Astrocyte of the spinal cord (primary cell): ENCODE data around the gene FN1.

Experiments
- DNase-seq: peaks from one replicate; pipeline ENCODE4 v3.0.0; 2011; ENCODE audit warnings: low read depth, low spot score
- H3K4me3 ChIP-seq: 2 replicates; pipeline ENCODE4 v1.5.1; 2011; ENCODE audit warnings: low read depth, mild to moderate bottlenecking, low read length, moderate library complexity
- in situ Hi-C: cut with HindIII; loops from 2 replicates; pipeline ENCODE4 v1.10.0; 2017; ENCODE audit warnings: low sequenced_read_pairs
- TF ChIP-seq, protein P1 (sequence below): IDR thresholded peaks from 2 replicates; pipeline ENCODE4 v1.5.1; 2012; ENCODE audit warnings: low read depth, mild to moderate bottlenecking, low read length, inconsistent platforms

The FN1 gene

DNA sequence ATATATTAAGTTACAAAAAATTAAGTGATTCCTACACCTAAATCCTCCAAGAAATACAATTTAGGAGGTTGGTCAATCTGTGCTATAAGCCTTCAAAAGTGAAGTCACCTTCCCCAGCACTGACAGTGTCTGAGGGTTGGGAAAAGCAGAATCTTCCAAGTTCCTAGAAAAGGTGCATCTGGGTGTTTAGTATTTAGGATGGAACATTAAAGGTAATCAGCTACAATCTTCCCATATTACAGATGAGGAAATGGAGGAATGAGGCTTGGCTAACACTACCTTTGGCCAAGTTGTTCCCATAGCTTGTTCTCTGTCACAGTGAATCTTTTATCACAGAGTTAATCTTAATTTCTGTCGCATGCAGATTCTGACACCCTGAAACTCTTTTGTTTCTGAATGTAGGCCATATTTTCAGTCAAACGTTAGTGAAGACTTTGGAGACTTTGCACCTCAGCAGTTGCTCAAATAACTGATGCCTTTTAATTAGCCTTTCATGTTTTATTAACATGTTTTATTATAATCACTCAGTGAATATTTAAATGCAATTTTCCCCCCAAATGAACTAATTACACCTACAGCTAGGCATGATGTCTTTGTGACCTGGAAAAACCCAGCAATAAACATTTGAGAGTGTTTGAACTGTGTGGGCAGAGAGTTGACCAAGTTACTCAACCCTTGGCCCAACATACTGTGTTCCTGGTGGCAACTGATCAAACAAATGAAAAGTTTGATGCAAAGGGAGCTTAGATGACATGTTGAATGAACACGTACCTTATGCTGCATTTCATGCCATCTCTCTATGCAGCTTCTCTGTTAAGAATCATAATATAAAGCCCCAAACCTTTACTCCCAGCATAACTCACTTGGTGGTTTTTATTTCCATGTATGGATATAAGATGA is 17.6 kb downstream of the FN1 start:
- TF ChIP-seq, protein P1, sequence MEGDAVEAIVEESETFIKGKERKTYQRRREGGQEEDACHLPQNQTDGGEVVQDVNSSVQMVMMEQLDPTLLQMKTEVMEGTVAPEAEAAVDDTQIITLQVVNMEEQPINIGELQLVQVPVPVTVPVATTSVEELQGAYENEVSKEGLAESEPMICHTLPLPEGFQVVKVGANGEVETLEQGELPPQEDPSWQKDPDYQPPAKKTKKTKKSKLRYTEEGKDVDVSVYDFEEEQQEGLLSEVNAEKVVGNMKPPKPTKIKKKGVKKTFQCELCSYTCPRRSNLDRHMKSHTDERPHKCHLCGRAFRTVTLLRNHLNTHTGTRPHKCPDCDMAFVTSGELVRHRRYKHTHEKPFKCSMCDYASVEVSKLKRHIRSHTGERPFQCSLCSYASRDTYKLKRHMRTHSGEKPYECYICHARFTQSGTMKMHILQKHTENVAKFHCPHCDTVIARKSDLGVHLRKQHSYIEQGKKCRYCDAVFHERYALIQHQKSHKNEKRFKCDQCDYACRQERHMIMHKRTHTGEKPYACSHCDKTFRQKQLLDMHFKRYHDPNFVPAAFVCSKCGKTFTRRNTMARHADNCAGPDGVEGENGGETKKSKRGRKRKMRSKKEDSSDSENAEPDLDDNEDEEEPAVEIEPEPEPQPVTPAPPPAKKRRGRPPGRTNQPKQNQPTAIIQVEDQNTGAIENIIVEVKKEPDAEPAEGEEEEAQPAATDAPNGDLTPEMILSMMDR = no peak
- no peak overlapping the region for H3K4me3 ChIP-seq
- in situ Hi-C loops = no loop called here
- no peak for DNase-seq

DNA sequence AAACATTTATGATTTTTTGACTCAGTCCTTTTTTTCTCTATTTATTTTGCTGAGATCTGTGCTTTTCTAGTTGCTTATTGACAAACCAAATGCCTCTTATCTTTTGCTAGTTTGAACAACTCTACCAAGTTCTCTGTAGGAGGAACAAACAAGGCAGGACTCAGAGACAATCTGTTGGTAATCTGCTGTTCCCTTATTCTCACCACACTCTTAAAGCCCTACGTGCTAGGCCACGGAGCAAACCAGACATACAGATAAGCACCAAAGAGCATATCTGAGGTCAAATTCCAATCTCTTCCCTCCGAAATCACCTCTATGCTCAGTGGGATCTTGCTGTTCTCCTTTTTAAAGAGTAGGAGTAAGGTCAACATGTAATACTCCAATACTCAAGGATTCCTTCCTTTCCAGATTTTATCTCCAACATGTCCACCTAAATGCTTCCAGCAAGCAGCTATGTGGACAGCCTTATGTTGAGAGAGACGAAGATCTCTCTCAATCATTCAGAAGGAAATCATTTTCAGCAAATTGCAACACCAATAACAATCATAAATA is 18.4 kb downstream of the FN1 start:
- in situ Hi-C loops = no loop called here
- TF ChIP-seq, protein P1 = no peak
- H3K4me3 ChIP-seq = no peak overlapping the region
- DNase-seq = no peak

DNA sequence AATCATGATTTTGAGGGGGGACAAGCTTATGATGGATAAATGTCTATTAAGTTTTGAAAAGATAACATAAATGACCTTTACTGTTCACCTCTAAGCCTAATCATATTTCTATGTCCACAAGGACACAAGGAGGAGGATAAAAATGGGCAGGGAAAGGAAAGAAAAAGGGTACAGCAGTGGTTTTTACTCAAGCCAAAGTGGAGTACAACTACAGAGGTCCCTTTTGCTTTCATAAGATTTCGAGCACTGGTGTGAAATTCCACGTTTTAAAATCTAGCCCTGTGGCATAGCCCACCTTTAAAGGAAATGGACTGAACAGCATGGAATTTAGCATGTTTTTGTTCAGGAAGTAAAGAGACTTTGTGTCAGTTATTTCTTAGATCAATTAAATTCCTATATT is 19.2 kb downstream of the FN1 start:
- no peak for DNase-seq
- H3K4me3 ChIP-seq = no peak overlapping the region
- TF ChIP-seq, protein P1 = no peak
- in situ Hi-C loops = no loop called here

DNA sequence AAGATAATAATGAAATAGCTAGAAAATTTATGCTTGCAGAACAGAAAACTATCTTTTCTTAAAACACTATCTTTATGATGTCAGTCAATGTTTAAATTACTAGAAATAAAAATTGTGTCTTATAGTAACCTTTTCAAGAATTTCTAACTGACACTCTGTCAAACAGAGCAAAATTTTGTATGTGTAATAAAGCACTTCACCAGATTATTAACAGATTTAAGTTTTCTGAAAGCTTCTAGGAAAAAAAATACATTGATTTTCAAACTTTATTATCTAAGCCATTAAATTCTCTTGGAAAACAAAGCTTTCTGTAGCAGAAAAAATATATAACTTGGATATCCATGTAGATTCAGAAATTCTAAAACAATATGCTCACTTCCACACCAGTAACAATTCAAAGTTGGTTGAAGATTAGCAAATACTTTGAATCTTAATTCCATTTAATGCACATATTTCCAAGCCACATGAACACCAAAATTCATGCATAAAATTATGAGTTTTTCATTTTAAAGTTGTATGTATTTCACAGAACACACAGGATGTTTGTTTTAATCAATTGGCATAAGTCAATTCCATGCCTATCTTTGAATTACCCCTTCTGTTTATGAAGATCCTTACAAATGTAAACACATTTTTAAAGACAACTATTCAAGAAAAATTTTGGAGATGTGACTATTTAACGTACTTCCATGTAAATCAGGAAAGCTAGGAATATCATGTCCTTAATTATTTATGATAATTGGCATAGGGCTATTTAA is 19.9 kb downstream of the FN1 start:
- no peak overlapping the region for H3K4me3 ChIP-seq
- in situ Hi-C loops = no loop called here
- TF ChIP-seq, protein P1 = no peak
- DNase-seq = no peak

DNA sequence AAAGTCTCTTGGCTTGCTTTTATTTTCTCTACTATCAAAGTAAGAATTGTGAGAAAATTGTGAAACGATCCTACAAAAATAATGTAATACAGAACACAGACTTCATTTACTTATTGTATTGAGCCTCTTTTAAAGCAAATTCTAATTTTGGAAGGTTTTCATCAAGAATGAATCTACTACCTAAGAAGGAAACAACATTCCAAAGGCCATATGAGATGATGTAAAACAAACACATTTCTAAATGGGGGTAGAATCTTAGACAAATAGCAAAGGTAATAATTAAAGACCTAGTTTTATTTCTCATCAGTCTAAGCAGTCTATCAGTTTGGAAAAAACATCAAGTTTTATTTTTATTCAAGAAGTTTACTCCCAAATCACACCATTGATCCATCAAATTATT is 20.6 kb downstream of the FN1 start:
- no peak for DNase-seq
- TF ChIP-seq, protein P1 = no peak
- H3K4me3 ChIP-seq = no peak overlapping the region
- in situ Hi-C loops = no loop called here

DNA sequence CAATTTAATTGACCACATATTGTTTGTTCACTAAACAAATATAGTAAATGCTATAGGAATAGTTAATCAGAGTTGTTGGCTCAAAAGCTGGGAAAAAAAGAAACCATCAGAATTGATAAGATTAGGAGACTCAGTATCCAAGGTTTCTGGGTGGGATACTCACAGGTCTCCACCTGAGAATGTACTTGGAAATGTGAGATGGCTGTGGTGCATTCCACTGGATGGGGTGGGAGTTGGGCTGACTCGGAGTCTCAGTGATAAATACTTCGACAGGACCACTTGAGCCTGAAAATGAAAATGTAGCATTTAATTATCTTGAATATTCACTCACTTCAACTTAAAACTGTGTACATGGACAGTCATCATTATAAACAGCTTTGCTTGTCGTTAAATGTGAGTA is 21.2 kb downstream of the FN1 start:
- TF ChIP-seq, protein P1 = no peak
- no peak overlapping the region for H3K4me3 ChIP-seq
- in situ Hi-C loops = no loop called here
- no peak for DNase-seq
